ENCODE measurements around the gene FOXD2. TPM values are rescaled to one million over a fixed set of nuclear protein-coding genes. Genes with fewer than 3 reads are reported as not detected.

Gene FOXD2
- under 0.01 TPM in 1 of 2 replicates, not detected in the other for total RNA-seq

GRCh38 chr1:47437447-47438164 is at the start of gene FOXD2:
Gene FOXD2 (plus strand): TSS chr1:47438044. CDS start chr1:47438136, 92 bp downstream.

GRCh38 chr1:47415728-47416318 is 22.0 kb upstream of the FOXD2 start, which contains the start of gene FOXE3:
Gene FOXE3 (plus strand): TSS chr1:47416285. CDS start chr1:47416316, 31 bp downstream.

Other genes starting within 250 kb of the FOXD2 start
- gene PDZK1IP1, start 248.0 kb upstream of the FOXD2 start, total RNA-seq: not detected in 2 replicates
- 20.5 and 39.8 TPM in 2 replicates for gene TAL1, start 205.8 kb upstream of the FOXD2 start, total RNA-seq
- 6.8 and 11.2 TPM in 2 replicates for gene STIL, start 123.9 kb upstream of the FOXD2 start, total RNA-seq
- gene CMPK1, start 104.3 kb upstream of the FOXD2 start, total RNA-seq: 108 and 119 TPM in 2 replicates
- gene FOXE3, start 21.8 kb upstream of the FOXD2 start, total RNA-seq: not detected in 2 replicates

All from epithelial cell of umbilical artery (primary cell).